HG03378 (cell line): ENCODE data around the gene SLC9B1.
"Not testable (repeated sequence)": the region's sequence is repeated elsewhere in the genome, so short reads cannot be mapped to it uniquely, and the experiment has no call there.

Experiments
- ATAC-seq: cut with Tn5 transposase; IDR thresholded peaks from one replicate; pipeline ENCODE4 v1.9.1; 2021; ENCODE audit warnings: mild to moderate bottlenecking, moderate library complexity; ENCODE audit not compliant: unreplicated experiment

Gene SLC9B1

GRCh38 chr4:103012060-103012459, 7.4 kb downstream of the SLC9B1 start:
- no peak for ATAC-seq

DNA sequence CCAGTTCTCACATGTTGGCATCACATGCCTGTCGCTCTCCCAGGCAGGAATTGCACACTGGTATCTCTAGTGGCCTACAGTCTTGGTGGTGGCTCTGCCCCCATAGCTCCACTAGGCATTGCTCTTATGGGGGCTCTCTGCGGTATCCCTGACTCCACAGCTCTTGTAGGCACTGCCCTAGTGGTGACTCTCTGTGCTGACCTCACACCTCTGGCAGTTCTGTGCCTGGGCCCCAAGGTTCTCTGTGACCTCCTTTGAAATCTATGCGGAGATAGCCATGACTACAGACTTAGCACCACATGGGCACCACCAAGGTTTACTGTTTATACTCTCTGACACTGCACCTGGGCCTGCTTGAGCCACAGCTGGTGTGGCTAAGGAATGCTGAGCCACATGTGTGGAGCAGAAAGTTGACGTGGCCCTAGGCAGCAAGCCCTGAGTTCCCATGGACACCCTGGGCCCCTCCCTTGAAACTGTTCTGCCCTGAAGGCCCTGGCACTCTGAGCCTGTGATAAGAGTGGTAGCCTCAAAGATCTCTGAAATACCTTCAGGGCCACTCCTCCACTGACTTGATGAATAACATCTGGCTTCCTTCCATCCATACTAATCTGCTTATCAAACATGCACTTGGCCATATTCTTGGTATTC, 8.0 kb downstream of the SLC9B1 start:
- ATAC-seq = no peak

DNA sequence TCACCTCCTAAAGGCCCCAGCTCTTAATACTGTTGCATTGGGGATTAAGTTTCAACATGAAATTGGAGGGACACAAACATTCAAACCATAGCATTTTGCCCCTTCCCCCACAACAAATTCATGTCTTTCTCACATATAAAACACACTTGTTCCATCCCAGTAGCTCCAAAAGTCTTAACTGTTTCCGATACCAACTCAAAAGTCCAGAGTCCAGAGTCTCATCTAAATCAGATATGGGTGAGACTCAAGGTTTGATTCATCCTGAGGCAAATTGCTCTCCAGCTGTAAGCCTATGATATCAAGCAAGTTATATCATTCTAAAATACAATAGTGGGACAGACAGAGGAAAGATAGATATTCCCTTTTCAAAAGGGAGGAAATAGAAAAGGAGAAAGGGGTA, 8.7 kb downstream of the SLC9B1 start:
- ATAC-seq = no peak

GRCh38 chr4:103008875-103009729, 10.4 kb downstream of the SLC9B1 start:
- ATAC-seq = peak; percentile 87

DNA sequence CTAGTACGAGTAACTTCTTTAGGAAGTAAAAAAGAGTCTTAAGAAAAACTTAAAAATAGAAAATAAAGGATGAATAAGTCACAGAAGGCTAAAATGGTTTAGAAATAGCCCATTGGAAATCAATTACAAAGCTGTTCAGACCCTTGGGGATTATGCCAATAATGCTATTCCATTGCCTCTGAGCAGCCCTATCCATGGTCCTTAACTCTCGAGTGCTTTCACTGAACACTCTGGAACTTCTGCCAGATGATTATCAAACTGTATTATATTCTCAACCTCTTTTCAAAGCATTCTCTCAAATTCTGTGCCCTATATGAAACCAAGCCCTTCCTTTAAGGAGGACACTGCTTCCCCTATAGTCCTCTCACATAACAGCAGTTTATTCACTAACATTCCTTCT, 17.0 kb downstream of the SLC9B1 start:
- ATAC-seq = no peak

DNA sequence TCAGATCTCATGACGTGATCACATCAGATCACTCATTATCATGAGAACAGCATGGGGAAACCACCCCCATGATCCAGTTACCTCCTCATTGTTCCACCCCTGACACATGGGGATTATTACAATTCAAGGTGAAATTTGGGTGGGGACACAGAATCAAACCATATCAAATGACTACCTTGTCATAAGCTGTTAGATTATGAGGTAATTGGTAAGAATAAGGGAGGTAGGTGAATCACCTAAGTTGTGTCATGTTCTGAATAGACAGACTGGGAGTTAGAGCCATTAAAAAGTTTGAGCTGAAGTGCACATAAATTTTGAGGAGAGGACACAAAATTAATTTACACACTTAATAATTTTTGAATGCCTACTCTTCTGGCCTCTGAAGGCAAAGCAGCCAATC, 24.7 kb downstream of the SLC9B1 start:
- ATAC-seq = no peak

DNA sequence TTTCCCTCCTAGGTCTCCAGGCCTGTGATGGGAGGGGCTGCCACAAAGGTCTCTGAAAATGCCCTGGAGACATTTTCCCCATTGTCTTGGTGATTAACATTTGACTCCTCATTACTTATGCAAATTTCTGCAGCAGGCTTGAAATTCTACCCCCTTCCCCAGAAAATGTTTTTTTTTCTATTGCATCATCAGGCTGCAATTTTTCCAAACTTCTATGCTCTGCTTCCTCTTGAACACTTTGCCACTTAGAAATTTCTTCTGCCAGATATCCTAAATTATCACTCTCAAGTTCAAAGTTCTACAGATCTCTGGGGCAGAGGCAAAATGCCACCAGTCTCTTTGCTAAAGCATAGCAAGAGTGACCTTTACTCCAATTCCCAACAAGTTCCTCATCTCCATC, 25.5 kb downstream of the SLC9B1 start:
- ATAC-seq = not testable (repeated sequence)

- no peak for ATAC-seq
These were observed 31.0 kb downstream of the SLC9B1 start for GRCh38 chr4:102988429-102989020.

DNA sequence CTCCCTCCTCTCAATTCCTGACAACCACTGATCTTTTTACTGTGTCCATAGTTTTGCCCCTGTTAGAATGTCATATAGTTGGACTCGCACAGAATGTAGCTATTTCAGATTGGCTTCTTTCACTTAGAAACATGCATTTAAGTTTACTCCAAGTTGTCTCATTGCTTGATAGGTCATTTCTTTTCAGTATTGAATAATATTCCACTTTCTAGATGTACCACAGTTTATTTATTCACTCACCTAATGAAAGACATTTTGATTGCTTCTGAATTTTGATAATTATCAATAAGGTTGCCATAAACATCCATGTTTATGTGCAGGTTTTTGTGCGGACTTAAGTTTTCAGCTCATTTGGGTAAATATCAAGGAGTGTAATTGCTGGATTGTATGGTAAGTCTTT, 38.5 kb downstream of the SLC9B1 start:
- ATAC-seq = no peak

DNA sequence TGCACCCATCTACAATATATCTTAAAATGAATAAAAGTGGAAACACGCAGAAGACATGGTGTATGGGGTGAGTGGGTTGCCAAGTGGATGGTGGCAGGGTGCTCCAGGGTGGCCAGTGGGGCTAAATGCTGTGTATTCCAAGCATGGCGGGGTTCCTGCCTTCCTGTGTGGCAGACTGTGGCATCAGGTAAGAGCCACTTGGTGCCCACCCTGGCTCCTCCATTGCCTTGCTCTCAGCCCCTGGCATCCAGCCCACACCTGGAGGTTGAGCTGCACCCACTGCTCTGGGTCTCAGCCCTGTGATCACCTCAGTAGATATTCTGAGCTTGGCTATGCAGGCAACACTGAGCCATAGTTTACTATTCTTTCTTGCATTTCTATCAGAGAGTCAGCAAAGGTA, 57.7 kb downstream of the SLC9B1 start:
- not testable (repeated sequence) for ATAC-seq

- no peak for ATAC-seq
These were observed 60.0 kb downstream of the SLC9B1 start for GRCh38 chr4:102959496-102959895.

DNA sequence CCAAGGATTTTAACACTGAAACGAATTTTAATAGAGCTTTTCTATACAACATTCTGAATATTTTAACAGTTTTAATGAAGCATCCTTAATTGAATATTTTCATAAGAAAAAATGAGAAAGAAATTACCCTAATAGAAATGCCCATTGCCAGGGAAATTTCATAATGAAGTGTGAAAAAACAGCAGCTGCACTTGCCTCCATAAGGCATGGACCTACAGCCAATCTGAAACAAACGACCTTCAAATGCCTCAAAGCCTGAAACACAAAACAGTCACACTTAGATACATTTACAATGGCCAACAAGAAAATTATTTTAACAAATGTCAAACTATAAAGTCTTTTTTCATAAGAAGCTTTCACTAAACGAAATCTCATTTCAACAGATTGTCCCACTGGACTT, 74.4 kb downstream of the SLC9B1 start:
- no peak for ATAC-seq

DNA sequence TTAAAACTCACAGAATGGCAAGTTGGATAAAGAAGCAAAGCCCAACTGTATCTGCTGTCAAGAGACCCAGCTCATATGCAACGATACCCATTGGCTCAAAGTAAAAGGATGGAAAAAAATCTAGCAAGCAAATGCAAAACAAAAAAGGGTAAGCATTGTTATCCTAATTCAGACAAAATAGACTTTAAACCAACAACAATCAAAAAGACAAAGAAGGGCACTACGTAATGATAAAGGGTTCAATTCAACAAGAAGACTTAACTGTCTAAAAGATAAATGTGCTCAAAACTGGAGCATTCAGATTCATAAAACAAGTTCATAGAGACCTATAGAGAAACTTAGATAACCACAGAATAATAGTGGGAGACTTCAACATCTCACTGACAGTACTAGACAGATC, 81.4 kb downstream of the SLC9B1 start:
- not testable (repeated sequence) for ATAC-seq

DNA sequence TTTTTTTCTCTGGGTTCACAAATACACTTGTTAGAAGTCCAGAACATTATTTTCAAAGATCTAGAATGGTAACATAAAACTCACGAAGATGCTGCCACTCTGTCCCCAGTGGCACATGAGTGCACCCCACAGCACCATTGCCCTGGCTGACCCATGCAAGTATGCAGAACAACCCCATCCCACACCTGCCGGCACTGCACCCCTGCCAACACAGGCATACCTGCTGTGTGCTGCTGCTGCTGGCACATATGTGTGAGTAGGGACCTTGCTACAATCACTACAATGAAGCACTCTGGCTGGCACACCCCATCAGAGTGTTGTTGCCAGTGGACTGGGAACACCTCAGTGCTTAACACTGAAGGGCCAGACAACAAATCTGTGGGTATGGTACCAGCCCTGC, 83.8 kb downstream of the SLC9B1 start:
- ATAC-seq = no peak

DNA sequence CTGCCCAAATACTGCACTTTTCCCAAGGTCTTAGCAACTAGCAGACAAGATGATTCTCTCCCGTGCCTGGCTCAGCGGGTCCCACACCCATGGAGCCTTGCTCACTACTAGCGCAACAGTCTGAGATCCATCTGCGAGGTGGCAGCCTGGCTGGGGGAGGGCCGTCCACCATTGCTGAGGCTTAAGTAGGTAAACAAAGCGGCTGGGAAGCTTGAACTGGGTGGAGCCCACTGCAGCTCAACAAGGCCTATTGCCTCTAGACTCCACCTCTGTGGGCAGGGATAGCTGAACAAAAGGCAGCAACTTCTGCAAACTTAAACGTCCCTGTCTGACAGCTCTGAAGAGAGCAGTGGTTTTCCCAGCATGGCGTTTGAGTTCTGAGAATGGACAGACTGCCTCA, 99.8 kb downstream of the SLC9B1 start:
- ATAC-seq = not testable (repeated sequence)

- no peak for ATAC-seq
These were observed 100.6 kb downstream of the SLC9B1 start for GRCh38 chr4:102918859-102919258.

DNA sequence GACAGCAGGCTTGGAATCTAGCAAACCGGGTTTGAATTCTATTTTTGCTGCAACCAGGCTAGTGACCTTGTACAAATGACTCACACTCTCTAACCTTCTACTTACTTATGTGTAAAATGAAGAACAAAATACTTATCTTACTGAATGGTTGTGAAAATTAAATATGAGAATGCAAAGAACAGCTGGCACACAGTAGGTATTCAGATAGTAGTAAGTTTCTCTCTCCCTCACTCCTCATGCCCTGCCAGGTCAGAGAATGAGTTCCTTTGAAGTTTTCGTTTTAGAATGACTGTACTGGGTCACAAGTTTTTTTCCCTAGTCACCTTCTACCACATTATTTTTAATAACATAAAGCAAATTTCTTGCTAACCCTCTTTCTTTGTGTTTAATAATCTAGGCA, 117.7 kb downstream of the SLC9B1 start:
- no peak for ATAC-seq

DNA sequence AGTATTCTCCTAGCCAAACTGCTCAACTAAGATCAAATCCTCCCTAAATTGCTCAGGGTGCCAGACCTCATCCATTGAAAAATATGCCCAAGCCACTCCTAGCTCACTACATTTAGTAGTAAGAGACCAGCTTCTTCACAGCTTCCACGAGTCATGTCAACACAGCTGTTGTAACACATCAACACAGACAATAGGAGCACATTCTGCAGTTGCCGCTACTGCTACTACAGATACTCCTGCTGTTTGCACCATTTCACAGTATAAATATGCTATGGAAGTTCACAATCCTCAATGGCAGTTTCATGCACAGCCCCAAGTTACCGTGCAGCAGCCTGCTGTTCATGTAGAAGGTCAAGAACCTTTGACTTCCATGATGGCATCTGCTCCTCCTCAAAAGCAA, 121.9 kb downstream of the SLC9B1 start:
- not testable (repeated sequence) for ATAC-seq

DNA sequence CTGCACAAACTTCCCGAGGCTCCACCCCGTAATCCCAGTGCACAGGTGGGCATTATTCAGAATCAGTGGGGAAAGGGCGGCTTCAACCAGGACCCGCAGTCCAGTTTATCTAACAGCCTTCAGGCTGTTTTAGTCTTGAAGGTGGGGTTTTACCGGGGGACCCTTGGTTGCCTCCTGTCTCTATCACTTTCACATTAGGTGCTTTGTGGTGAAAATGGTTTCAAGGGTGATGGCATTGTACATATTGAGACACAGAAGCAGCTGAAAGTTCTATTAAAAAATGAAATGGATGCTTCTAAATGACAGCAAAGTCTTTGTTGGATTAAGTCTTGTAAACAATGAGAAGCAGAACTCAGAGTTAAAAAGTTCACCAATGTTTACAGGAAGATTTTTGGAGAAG, 123.0 kb downstream of the SLC9B1 start:
- ATAC-seq = not testable (repeated sequence)

DNA sequence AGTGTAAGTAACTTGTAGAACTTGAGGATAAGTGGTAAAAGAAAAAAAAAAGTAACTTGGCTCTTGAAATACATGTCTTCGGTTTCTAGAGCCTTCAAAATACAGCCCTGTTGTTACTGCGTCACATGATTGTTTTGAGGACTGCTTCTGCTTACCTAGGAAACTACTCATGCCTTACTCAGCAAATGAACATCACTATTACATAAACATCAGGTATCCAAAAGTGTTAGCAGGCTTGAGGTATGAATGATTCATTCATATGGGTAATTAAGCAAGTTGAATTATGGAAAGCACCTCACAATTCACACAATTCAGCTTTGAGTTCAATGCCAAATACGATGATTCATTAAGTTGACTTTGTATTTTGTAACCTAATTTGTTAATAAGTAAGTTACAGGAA, 129.6 kb downstream of the SLC9B1 start:
- ATAC-seq = not testable (repeated sequence)

DNA sequence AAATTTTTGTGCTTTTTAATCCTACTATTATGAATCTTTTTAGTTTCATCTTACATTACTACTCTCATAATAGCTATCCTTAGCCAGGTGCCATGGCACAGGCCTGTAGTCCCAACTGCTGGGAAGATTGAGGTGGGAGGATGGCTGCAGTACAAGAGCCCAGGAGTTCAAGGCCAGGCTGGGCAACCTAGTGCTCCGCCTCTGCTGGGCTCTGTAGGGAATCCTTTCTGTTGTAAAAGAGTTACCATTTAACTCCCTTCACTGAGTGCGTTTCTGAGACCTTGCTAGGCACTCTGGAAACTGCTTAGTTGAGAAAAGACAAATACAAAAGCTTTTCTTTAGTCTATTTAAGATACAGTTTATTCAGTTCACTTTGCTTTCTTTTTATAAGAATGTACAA, 130.9 kb downstream of the SLC9B1 start:
- ATAC-seq = not testable (repeated sequence)

GRCh38 chr4:102883278-102883677, 136.2 kb downstream of the SLC9B1 start:
- no peak for ATAC-seq
